22Rv1 (cell line): Measurements from ENCODE around the gene DYRK1A.

Source experiments
- H3K27ac ChIP-seq: fragments of 450-650 bp; 2 replicates; pipeline ENCODE4 v1.5.1; 2017
- ZFX ChIP-seq: fragments of 450-650 bp; IDR thresholded peaks from 2 replicates; pipeline ENCODE4 v1.6.1; 2017; ENCODE audit warnings: antibody characterized with exemption, borderline replicate concordance
- TF ChIP-seq, protein P1 (sequence below): fragments of 450-650 bp; IDR thresholded peaks from 2 replicates; pipeline ENCODE4 v1.5.1; 2017; ENCODE audit warnings: mild to moderate bottlenecking

The DYRK1A gene

GRCh38 chr21:37460196-37460595 lies 93.6 kb downstream of the DYRK1A start:
- no peak overlapping the region for H3K27ac ChIP-seq
- no peak for TF ChIP-seq ZFX
- TF ChIP-seq, protein P1, sequence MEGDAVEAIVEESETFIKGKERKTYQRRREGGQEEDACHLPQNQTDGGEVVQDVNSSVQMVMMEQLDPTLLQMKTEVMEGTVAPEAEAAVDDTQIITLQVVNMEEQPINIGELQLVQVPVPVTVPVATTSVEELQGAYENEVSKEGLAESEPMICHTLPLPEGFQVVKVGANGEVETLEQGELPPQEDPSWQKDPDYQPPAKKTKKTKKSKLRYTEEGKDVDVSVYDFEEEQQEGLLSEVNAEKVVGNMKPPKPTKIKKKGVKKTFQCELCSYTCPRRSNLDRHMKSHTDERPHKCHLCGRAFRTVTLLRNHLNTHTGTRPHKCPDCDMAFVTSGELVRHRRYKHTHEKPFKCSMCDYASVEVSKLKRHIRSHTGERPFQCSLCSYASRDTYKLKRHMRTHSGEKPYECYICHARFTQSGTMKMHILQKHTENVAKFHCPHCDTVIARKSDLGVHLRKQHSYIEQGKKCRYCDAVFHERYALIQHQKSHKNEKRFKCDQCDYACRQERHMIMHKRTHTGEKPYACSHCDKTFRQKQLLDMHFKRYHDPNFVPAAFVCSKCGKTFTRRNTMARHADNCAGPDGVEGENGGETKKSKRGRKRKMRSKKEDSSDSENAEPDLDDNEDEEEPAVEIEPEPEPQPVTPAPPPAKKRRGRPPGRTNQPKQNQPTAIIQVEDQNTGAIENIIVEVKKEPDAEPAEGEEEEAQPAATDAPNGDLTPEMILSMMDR = peak; percentile 32

DNA sequence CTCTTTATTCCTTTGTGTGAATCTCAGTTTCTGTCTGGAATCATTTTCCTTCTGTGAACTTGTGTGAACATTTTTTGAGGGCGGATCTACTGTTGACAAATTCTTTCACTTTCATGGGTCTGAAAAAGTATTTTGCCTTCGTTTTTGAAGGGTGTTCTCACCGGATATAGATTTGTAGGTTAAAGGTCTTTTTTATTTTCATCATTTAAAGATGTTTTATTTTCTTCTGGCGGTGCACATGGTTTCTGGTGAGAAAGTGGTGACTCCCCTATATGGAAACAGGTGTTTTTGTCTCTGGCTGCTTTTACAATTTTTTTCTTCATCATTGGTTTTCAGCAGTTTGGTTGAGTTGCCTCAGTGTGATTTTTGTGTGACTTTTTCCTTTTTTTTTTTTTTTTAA lies 94.9 kb downstream of the DYRK1A start:
- H3K27ac ChIP-seq = no peak overlapping the region
- TF ChIP-seq, protein P1 = no peak
- no peak for TF ChIP-seq ZFX

GRCh38 chr21:37462087-37462861 lies 95.7 kb downstream of the DYRK1A start:
- TF ChIP-seq, protein P1 = no peak
- TF ChIP-seq ZFX = no peak
- peak overlapping the region; percentile 54 for H3K27ac ChIP-seq

DNA sequence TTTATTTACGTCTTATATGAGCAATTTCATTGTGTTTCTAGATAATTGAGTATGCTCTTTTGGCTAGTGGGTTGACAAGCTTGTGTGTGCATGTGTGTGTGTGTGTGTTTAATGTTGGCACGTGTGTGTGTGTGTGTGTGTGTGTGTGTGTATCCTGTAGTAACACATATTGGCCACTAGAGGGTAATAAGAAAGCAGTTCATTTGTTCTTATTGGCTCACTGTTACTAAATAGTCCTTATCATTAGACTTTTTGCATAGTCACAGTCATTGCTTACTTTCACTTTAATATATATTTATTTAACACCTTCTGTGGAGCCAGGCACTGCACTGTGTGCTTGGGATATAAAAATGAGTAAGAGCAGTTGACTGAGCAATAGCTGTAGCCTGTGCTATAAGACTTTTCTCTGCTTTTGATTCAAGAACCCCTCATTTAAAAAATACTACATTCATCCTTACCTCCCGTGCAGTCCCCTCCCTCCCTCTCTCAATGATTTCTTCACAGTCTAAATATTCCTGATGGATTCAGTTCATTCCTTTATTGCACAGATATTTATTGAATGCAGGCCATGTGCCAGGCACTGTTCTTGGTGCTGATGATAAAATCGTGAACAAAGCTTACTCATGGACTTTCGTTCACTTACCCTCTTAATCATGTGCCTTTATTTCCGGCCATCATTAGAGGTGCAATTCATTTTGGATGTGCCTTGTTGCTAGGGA lies 96.7 kb downstream of the DYRK1A start:
- peak overlapping the region; percentile 54 for H3K27ac ChIP-seq
- TF ChIP-seq ZFX = no peak
- TF ChIP-seq, protein P1 = peak; percentile 83

DNA sequence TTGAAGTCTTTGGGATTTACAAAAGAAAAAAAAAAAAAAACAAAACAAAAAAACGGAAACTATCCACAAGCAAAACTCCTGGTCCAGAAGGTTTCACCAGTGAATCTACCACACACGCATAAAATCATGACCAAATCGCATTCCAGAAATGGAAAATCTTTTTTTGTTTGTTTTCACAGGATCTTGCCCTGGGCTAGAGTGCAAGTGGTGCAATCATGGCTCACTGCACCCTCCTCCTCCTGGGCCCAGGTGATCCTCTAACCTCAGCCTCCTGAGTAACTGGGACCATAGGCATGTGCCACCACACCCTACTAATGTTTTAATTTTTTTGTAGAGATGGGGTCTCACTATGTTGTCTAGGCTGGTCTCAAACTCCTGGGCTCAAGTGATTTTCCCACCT lies 100.5 kb downstream of the DYRK1A start:
- H3K27ac ChIP-seq = no peak overlapping the region
- no peak for TF ChIP-seq ZFX
- TF ChIP-seq, protein P1 = no peak

- H3K27ac ChIP-seq = no peak overlapping the region
- TF ChIP-seq, protein P1 = no peak
- TF ChIP-seq ZFX = no peak
Measured at GRCh38 chr21:37468909-37469308, 102.3 kb downstream of the DYRK1A start.

GRCh38 chr21:37469441-37469840 lies 102.9 kb downstream of the DYRK1A start:
- H3K27ac ChIP-seq = no peak overlapping the region
- TF ChIP-seq ZFX = no peak
- TF ChIP-seq, protein P1 = no peak
